ENCODE data around the gene ZNF563.

ZNF563 gene

GRCh38 chr19:12294249-12295158 is 38.9 kb downstream of the ZNF563 start, which contains the start of gene ZNF44:
Gene ZNF44, minus strand, starts transcription at chr19:12294883. Its CDS starts 189 bp downstream, at chr19:12294694.
- DNase-seq (ENCODE audit: low spot score) = peak; percentile 99

DNA sequence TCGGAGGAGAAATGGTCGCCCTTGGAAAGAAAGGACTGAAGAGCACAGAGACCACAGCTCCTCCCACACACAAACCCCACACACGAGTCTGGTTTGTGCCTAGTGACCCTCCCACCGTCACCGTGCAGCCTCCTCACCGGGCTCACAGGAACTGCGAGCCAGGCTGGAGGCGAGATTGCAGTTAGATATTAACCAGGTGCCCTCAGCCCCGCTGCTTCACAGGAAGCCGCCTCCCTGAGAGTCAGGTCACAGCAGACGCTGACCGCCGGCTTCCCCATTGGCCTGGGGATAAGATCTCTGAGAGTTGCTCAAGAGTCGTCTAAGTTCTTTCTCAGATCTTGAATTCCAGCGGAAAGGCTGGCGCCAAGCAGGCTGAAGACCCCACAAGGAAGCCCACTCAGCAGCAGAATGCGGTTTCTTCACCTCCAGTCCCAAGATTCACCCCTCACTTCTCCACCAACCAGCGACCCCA is 39.6 kb downstream of the ZNF563 start:
- peak; percentile 49 for DNase-seq (ENCODE audit: low spot score)

- no peak for DNase-seq (ENCODE audit: low spot score)
These were observed 43.7 kb downstream of the ZNF563 start for GRCh38 chr19:12289790-12290065.

DNA sequence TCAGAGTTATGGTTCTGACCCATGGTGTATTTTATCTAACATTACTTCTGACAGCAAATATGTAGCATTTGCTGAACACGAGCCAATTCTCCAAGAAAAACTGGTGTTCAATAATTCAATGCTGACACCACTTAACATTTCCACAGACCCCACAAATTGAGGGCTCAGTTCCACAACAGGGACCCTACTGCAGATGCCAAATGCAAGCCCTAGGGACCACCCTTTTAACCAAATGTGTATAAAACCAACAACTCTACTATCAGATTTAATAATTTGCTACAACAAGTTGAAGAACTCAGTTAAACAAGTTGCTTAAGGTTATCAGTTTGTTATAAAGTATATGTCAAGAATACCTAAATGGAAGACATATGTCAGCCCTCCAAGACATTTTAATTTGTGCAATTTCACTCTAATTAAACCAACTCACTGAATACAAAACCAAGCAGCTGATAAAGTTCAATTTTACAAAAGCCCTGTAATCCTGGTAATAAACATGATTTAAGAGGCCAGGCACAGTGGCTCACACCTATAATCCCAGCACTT is 45.4 kb downstream of the ZNF563 start:
- DNase-seq (ENCODE audit: low spot score) = no peak

- DNase-seq (ENCODE audit: low spot score) = no peak
These were observed 48.8 kb downstream of the ZNF563 start for GRCh38 chr19:12284631-12285030.

DNA sequence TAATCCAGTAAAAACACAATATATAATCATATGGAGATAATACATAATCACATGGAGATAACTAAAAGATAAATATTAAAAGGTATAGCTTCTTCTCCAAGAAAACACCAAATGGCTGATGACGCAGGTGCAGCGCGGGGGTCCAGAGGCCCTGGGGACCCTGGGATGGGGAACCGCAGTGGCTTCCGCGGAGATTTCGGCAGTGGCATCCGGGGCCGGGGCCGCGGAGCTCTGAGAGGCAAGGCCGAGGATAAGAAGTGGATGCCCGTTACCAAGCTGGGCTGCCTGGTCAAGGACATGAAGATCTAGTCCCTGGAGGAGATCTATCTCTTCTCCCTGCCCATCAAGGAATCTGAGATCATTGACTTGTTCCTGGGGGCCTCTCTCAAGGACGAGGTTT is 49.2 kb downstream of the ZNF563 start:
- no peak for DNase-seq (ENCODE audit: low spot score)

- DNase-seq (ENCODE audit: low spot score) = no peak
These were observed 54.7 kb downstream of the ZNF563 start for GRCh38 chr19:12278713-12279112.

DNA sequence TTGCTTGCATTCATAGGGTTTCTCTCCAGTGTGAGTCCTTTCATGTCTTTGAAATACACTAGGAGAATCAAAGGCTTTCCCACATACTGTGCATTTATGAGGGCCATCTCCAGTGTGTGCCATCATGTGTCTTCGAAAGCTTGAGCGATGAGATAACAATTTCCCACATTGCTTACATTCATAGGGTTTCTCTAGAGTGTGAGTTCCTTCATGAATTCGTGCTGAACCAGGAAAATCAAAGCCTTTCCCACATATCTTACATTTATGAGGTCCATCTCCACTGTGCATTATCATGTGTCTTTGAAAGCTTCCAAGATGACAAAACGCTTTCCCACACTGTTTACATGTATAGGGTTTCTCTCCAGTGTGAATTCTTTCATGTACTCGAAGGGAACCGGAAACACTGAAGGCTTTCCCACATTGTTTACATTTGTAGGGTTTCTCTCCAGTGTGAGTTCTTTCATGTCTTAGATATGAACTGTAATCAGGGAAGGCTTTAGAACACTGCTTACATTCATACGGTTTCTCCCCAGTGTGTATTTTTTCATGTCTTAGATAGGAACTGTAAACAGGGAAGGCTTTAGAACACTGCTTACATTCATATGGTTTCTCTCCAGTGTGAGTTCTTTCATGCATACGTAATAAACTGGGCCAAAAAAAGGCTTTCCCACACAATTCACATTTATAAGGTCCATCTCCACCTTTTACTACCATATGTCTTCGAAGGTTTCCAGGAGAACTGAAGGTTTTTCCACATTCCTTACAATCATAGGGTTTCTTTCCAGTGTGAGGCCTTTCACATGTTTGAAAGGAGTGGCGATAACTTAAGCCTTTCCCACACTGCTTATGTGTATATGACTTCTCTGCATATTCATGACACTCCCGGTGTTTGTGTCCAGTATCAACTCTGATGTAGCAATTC is 60.2 kb downstream of the ZNF563 start:
- DNase-seq (ENCODE audit: low spot score) = no peak

DNA sequence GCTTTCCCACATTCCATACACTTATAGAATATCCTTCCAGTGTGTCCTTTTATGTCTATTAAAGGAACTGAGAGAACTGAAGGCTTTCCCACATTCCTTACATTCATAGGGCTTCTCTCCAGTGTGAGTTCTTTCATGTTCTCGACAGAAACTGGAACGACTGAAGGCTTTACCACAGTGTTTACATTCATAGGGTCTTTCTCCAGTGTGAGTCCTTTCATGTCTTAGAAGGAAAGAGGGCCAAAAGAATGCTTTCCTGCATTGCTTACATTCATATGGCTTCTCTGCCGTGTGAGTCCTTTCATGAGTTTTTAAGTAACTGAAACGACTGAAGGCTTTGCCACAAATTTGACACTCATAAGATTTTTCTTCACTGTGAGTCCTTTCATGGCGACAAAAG is 61.0 kb downstream of the ZNF563 start:
- DNase-seq (ENCODE audit: low spot score) = no peak

GRCh38 chr19:12270854-12271253 is 62.6 kb downstream of the ZNF563 start:
- no peak for DNase-seq (ENCODE audit: low spot score)
